ENCODE data around the gene PHF14.

The PHF14 gene

DNA sequence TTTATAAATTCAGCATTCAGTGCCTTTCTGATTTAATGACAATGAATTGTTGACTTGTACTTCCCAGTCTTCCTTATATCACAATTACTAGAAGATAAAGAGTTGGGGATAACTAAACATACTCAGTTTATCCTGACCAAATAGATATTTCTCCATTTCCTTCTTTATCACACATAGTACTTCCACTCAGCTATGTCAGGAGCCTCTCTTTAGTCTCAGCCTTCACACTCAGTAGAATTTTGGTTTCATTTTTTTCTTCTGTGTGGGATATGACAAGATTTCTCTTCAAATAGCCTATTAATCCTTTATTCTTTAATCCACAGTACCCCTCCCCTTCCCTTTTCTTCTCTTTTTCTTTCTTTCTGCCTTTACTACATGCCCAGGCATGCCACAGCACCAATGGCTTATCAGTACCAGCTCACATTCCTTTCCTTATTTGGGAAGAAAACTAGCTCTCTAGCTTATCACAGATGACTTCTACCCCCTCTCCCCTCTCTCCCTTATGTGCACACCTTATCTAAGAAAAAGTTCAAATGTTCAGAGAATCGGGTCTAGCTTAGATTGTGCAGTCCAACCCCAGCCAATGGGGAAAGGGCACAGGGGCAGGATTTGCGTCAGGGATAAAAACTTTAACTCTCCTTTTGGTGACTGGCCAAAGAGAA is 109.0 kb downstream of the PHF14 start:
- TF ChIP-seq, protein P1, sequence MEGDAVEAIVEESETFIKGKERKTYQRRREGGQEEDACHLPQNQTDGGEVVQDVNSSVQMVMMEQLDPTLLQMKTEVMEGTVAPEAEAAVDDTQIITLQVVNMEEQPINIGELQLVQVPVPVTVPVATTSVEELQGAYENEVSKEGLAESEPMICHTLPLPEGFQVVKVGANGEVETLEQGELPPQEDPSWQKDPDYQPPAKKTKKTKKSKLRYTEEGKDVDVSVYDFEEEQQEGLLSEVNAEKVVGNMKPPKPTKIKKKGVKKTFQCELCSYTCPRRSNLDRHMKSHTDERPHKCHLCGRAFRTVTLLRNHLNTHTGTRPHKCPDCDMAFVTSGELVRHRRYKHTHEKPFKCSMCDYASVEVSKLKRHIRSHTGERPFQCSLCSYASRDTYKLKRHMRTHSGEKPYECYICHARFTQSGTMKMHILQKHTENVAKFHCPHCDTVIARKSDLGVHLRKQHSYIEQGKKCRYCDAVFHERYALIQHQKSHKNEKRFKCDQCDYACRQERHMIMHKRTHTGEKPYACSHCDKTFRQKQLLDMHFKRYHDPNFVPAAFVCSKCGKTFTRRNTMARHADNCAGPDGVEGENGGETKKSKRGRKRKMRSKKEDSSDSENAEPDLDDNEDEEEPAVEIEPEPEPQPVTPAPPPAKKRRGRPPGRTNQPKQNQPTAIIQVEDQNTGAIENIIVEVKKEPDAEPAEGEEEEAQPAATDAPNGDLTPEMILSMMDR (IDR thresholded peaks at IDR 0.05; ENCODE audit: extremely low read depth, missing control alignments) = no peak
- no peak for DNase-seq (ENCODE audit: low spot score)

GRCh38 chr7:11083214-11083568 is 109.5 kb downstream of the PHF14 start:
- TF ChIP-seq, protein P1 (IDR thresholded peaks at IDR 0.05; ENCODE audit: extremely low read depth, missing control alignments) = no peak

GRCh38 chr7:11104578-11104977 is 130.9 kb downstream of the PHF14 start:
- TF ChIP-seq, protein P1 (IDR thresholded peaks at IDR 0.05; ENCODE audit: extremely low read depth, missing control alignments) = no peak
- DNase-seq (ENCODE audit: low spot score) = no peak

More at GRCh38 chr7:11083214-11083568, 109.5 kb downstream of the PHF14 start:
- no peak for DNase-seq (ENCODE audit: low spot score)

GRCh38 chr7:11109659-11110058 is 136.0 kb downstream of the PHF14 start:
- no peak for DNase-seq (ENCODE audit: low spot score)
- TF ChIP-seq, protein P1 (IDR thresholded peaks at IDR 0.05; ENCODE audit: extremely low read depth, missing control alignments) = no peak

DNA sequence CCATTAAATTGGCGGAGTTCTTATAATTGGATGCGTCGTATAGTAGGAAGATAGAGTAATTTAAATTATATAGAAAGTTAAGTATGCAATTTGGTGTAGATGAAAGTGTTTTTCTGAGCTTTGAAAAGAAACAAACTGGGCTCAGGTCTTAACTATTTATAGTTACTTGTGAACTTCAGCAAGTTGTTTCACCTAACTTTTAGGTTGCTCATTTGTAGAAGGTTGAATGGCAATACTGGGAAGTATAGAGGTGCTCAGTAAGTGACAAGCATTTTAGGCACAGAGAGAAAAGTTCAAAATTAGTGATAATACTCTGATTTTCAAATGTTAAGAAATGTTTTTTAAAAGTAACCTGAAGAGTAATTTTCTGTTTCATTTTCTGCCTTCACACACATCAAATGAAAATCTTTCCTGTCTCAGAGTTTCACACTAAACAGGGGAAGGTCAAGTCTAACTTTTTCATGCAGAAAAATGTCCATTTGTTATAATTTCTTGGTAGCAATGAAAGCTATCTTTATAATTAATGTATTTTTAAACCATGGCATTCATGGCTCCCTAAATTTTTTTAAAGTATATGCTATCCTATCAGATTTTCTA is 146.5 kb downstream of the PHF14 start:
- DNase-seq (ENCODE audit: low spot score) = peak; percentile 5
- TF ChIP-seq, protein P1 (IDR thresholded peaks at IDR 0.05; ENCODE audit: extremely low read depth, missing control alignments) = no peak

- DNase-seq (ENCODE audit: low spot score) = peak; percentile 1
- TF ChIP-seq, protein P1 (IDR thresholded peaks at IDR 0.05; ENCODE audit: extremely low read depth, missing control alignments) = no peak
Measured at GRCh38 chr7:11120675-11121220, 147.1 kb downstream of the PHF14 start.

DNA sequence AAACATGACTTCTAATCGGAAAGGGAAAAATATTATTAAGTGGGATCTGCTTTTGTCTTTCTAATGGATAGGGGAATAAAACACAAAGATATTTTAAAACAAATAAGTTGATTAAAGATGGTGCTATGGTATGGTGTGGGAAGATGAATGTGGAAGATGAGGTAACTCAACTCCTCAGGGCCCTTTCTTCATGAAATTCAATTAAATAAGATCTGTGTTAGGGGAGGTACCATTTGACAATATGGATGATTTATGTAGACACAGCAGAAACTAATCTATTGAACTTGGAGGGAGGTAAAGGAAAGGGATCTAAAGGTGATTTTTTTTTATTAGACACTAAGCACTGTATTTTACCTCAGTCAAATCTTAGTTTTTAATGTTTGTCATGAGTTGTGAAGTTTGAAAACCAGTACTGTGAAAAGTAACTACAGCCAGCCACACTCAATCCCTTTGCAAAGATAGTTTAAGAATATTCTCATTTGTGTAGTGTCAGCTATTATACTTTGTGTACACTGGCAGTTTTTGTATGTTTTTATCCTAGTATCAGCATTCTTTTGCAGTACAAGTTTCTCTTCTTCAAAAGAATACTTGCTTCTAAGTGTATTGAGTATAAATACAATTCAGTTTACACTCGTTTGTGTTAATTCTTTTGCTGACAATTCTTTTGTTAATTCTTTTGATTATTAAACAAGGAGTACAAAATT is 151.3 kb downstream of the PHF14 start:
- TF ChIP-seq, protein P1 (IDR thresholded peaks at IDR 0.05; ENCODE audit: extremely low read depth, missing control alignments) = no peak
- no peak for DNase-seq (ENCODE audit: low spot score)

Measured in GM20000 (cell line).